Esophagus muscularis mucosa (tissue), 3 donors: ENCODE data around the gene BORCS8.

Experiments
- POLR2A ChIP-seq: fragments of 450-650 bp; IDR thresholded peaks from one replicate; pipeline ENCODE4 v1.6.1; 2017; ENCODE audit warnings: antibody characterized with exemption, moderate library complexity, mild to moderate bottlenecking, low read depth
- POLR2AphosphoS5 ChIP-seq, 2 donors: sonication (generic); formaldehyde crosslinking; IDR thresholded peaks; one replicate each; pipeline ENCODE4 v1.6.1; 2017; ENCODE audit warnings: antibody characterized with exemption in 2 of 2
- TF ChIP-seq, protein P1 (sequence below), 3 experiments: fragments of 200-600 bp in 2 of 3; fragments of 450-650 bp in 1 of 3; sonication (generic) in 2 of 3; IDR thresholded peaks; one replicate each; pipeline ENCODE4 v1.5.1; 2017 to 2019; ENCODE audit warnings: antibody characterized with exemption in 3 of 3, mild to moderate bottlenecking in 2 of 3, moderate library complexity in 1 of 3

DNA sequence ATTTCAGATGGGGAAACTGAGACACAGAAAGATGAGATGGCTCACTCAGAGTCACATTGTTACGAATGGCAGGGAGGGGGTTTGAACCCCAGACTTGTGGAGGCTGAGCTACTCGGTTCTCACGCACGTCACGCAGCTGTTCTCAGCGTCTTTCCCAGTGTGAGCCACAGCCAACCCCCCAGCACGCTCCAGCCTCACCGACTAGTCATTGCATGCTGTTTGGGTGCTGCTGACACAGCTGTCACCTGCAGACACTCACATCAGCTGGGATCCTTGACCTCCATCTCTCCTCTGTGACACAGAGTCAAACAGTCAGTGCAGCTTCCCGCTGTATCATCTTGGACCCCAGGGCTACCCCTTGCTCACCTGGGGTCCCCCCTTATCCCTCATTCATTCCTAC is 17.4 kb upstream of the BORCS8 start:
- TF ChIP-seq, protein P1, sequence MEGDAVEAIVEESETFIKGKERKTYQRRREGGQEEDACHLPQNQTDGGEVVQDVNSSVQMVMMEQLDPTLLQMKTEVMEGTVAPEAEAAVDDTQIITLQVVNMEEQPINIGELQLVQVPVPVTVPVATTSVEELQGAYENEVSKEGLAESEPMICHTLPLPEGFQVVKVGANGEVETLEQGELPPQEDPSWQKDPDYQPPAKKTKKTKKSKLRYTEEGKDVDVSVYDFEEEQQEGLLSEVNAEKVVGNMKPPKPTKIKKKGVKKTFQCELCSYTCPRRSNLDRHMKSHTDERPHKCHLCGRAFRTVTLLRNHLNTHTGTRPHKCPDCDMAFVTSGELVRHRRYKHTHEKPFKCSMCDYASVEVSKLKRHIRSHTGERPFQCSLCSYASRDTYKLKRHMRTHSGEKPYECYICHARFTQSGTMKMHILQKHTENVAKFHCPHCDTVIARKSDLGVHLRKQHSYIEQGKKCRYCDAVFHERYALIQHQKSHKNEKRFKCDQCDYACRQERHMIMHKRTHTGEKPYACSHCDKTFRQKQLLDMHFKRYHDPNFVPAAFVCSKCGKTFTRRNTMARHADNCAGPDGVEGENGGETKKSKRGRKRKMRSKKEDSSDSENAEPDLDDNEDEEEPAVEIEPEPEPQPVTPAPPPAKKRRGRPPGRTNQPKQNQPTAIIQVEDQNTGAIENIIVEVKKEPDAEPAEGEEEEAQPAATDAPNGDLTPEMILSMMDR (IDR thresholded peaks at IDR 0.05), result no peak
- no peak for TF ChIP-seq POLR2AphosphoS5 (IDR thresholded peaks at IDR 0.05)
- TF ChIP-seq POLR2A, result no peak
